Endothelial cell (in vitro differentiated cells): Measurements from ENCODE around the gene ZBED5. TPM values are rescaled to one million over a fixed set of nuclear protein-coding genes. Genes with fewer than 3 reads are reported as not detected.
"Not testable (repeated sequence)": the region's sequence is repeated elsewhere in the genome, so short reads cannot be mapped to it uniquely, and the experiment has no call there.

Experiments used
- DNase-seq: peaks from one replicate; pipeline ENCODE4 v3.0.0; 2021; ENCODE audit warnings: low spot score
- H3K27ac Mint-ChIP-seq: one replicate; pipeline ENCODE4 v1.8.0; 2021; ENCODE audit warnings: mixed read lengths, inconsistent platforms; ENCODE audit not compliant: unreplicated experiment
- H3K27me3 Mint-ChIP-seq: one replicate; pipeline ENCODE4 v1.8.0; 2021; ENCODE audit warnings: mild to moderate bottlenecking, moderate library complexity, mixed read lengths, inconsistent platforms; ENCODE audit not compliant: unreplicated experiment
- H3K36me3 Mint-ChIP-seq: one replicate; pipeline ENCODE4 v1.8.0; 2021; ENCODE audit warnings: mild to moderate bottlenecking, low read depth, mixed read lengths, inconsistent platforms; ENCODE audit not compliant: unreplicated experiment
- H3K4me1 Mint-ChIP-seq: one replicate; pipeline ENCODE4 v1.8.0; 2021; ENCODE audit warnings: mild to moderate bottlenecking, mixed read lengths, inconsistent platforms; ENCODE audit not compliant: unreplicated experiment
- H3K4me3 Mint-ChIP-seq: one replicate; pipeline ENCODE4 v1.8.0; 2021; ENCODE audit warnings: mild to moderate bottlenecking, mixed read lengths, inconsistent platforms; ENCODE audit not compliant: unreplicated experiment
- H3K9me3 Mint-ChIP-seq: one replicate; pipeline ENCODE4 v1.8.0; 2021; ENCODE audit warnings: mixed read lengths, inconsistent platforms; ENCODE audit not compliant: unreplicated experiment
- total RNA-seq: library from RNA; stranded (reverse); fragmentation: NEBNext Ultra II Directional; extraction: Animal tissue kit (Norgen Biotek cat#: 25700); gene quantifications from one replicate; pipeline ENCODE4 v1.2.1, GENCODE V29; 2021; ENCODE audit not compliant: unreplicated experiment
- TF ChIP-seq, protein P1 (sequence below): fragments of 200-600 bp; sonication (generic); IDR thresholded peaks from one replicate; pipeline ENCODE4 v1.5.0; 2021; ENCODE audit warnings: antibody characterized with exemption; ENCODE audit not compliant: unreplicated experiment

The ZBED5 gene
- total RNA-seq, 1 donor from 2014 or later: 55.0 TPM

DNA sequence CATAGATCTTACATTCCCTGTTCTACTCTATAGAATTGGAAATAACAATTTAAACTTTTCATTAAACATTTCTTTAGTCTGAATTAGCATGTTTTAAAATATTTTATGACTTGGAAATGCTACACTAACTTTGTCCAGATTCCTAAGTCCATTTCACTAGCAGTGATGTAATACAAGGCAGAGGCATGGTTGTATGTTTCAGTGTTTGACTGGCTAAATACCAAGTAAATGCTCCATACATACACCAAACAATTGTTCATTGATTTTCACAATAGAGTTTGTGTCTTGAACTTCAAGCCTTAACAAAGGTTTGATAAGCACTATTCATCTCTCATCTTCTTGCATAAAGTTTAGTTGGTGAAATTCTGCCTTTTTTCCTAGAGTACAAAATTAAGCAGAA, 13.5 kb downstream of the ZBED5 start:
- H3K4me3 Mint-ChIP-seq: no peak overlapping the region
- no peak for DNase-seq
- H3K4me1 Mint-ChIP-seq: peaks cover 3% of the 10 kb centered on the region
- H3K9me3 Mint-ChIP-seq: no peaks in the 10 kb centered on the region
- H3K27ac Mint-ChIP-seq: no peak overlapping the region
- H3K27me3 Mint-ChIP-seq: no peaks in the 10 kb centered on the region
- no peaks in the 10 kb centered on the region for H3K36me3 Mint-ChIP-seq
- TF ChIP-seq, protein P1, sequence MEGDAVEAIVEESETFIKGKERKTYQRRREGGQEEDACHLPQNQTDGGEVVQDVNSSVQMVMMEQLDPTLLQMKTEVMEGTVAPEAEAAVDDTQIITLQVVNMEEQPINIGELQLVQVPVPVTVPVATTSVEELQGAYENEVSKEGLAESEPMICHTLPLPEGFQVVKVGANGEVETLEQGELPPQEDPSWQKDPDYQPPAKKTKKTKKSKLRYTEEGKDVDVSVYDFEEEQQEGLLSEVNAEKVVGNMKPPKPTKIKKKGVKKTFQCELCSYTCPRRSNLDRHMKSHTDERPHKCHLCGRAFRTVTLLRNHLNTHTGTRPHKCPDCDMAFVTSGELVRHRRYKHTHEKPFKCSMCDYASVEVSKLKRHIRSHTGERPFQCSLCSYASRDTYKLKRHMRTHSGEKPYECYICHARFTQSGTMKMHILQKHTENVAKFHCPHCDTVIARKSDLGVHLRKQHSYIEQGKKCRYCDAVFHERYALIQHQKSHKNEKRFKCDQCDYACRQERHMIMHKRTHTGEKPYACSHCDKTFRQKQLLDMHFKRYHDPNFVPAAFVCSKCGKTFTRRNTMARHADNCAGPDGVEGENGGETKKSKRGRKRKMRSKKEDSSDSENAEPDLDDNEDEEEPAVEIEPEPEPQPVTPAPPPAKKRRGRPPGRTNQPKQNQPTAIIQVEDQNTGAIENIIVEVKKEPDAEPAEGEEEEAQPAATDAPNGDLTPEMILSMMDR: no peak

DNA sequence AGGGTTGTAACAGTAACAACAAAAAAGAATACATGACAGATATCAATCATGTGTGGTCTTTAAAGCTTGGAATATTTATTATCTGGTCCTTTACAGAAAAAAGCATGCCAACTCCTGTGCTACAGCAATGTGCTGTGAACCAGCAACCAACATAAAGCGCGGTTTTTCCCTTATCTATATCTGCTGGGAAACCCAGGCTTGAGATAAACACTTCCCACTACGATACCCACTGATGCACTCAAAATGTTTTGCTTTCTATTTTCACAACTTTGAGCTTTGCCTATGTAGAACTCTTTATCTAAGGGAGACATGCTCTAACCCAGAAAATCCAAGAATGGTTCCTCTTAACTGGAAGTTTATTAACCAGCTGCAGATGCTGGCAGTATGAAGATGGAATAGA, 19.0 kb downstream of the ZBED5 start:
- Mint-ChIP-seq H3K27ac (no peak overlapping the region), H3K4me3 (no peak overlapping the region), H3K27me3 (no peaks in the 10 kb centered on the region), H3K9me3 (no peaks in the 10 kb centered on the region), H3K4me1 (peaks cover 3% of the 10 kb centered on the region), H3K36me3 (no peaks in the 10 kb centered on the region)
- TF ChIP-seq, protein P1: no peak
- DNase-seq: no peak

DNA sequence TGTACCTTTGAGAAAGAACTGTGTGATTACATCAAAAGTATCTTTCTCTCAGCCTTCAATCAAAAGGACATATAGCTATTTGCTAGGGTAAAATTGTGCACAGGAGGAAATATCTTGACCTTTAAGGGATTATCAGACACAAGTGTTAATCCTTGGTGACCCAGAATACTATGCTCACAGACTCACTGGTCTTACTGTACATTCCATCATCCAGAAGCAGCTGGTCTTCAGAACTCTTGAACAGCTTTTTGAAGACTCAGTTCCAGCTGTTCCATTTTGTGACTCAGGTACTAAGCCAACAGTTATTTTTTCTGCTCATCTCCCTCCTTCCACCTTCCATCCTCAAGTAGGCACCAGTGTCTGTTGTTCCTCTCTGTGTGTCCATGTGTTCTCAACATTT, 19.8 kb downstream of the ZBED5 start:
- no peak overlapping the region for H3K27ac Mint-ChIP-seq
- H3K4me3 Mint-ChIP-seq: no peak overlapping the region
- no peaks in the 10 kb centered on the region for H3K9me3 Mint-ChIP-seq
- no peaks in the 10 kb centered on the region for H3K36me3 Mint-ChIP-seq
- TF ChIP-seq, protein P1: no peak
- no peak for DNase-seq
- peaks cover 3% of the 10 kb centered on the region for H3K4me1 Mint-ChIP-seq
- no peaks in the 10 kb centered on the region for H3K27me3 Mint-ChIP-seq

DNA sequence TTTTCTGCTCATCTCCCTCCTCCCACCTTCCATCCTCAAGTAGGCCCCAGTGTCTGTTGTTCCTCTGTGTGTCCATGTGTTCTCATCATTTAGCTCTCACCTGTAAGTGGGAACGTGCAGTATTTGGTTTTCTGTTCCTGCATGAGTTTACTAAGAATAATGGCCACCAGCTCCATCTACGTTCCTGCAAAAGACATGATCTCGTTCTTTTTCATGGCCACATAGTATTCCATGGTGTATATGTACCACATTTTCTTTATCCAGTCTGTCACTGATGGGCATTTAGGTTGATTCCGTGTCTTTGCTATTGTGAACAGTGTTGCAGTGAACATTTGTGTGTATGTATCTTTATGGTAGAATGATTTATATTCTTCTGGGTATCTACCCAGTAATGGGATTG, 21.0 kb downstream of the ZBED5 start:
- H3K4me1 Mint-ChIP-seq, H3K4me3 Mint-ChIP-seq, H3K36me3 Mint-ChIP-seq, H3K27ac Mint-ChIP-seq, H3K9me3 Mint-ChIP-seq, DNase-seq, H3K27me3 Mint-ChIP-seq: not testable (repeated sequence)

DNA sequence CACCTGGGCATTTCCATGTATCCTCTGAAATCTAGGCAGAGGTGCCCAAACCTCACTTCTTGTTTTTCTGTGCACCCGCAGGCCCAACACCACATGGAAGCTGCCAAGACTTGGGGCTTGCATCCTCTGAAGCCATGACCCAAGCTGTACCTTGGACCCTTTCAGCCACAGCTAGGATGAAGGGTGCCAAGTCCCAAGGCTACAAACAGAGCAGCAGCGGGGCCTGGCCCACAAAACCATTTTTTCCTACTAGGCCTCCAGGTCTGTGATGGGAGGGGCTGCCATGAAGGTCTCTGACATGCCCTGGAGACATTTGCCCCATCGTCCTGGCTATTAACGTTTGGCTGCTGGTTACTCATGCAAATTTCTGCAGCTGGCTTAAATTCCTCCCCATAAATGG, 28.7 kb downstream of the ZBED5 start:
- Mint-ChIP-seq H3K4me3 (no peak overlapping the region), H3K4me1 (no peaks in the 10 kb centered on the region), H3K9me3 (no peaks in the 10 kb centered on the region), H3K27ac (no peak overlapping the region), H3K27me3 (no peaks in the 10 kb centered on the region), H3K36me3 (peaks cover 5% of the 10 kb centered on the region)
- no peak for DNase-seq
- TF ChIP-seq, protein P1: no peak

DNA sequence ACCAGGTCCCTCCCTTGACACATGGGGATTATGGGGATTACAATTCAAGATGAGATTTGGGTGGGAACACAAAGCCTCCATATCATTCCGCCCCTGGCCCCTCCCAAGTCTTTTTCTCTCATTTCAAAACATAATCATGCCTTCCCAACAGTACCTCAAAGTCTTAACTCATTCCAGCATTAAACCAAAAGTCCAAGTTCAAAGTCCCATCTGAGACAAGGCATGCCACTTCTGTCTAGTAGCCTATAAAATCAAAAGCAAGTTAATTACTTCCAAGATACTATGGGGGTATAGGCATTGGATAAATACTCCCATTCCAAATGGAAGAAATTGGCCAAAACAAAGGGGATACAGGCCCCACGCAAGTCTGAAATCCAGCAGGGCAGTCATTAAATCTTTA, 29.5 kb downstream of the ZBED5 start:
- DNase-seq: no peak
- Mint-ChIP-seq H3K36me3 (peaks cover 5% of the 10 kb centered on the region), H3K9me3 (no peaks in the 10 kb centered on the region), H3K4me1 (no peaks in the 10 kb centered on the region), H3K27ac (no peak overlapping the region), H3K27me3 (no peaks in the 10 kb centered on the region), H3K4me3 (no peak overlapping the region)
- TF ChIP-seq, protein P1: no peak
